Measurements from ENCODE around the gene SPIRE1. TPM values are rescaled to one million over a fixed set of nuclear protein-coding genes. Genes with fewer than 3 reads are reported as not detected.

SPIRE1 gene
- total RNA-seq, 1 donor from 2014 or later, result 42.4 TPM

DNA sequence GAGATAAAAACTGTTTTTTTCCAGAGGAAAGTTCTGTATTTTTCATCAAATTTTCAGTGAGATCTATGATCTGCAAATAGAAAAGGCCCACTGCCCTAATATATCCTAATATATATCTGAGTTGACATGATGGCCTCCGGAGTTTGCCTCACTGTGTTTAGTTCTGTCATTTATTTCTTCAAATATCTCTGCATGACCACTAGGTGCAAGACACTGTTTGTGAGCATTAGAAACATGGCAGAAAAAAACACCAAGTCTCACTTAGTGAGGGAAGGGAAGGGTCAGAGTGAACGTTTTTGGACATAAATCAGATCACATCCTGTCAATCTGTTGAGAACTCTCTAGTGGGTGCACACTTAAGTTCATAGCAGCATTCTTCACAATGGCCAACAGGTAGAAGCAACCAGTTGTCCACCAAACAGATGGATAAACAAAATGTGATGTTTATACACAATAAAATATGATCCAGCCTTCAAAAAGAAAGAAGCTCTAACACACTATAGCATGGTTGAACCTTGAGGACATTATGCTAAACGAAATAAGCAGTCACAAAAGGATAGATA, 53.4 kb downstream of the SPIRE1 start:
- Histone ChIP-seq H3K9me3 (replicated peaks) (no peaks in the 10 kb centered on the region), H3K4me3 (no peak overlapping the region), H3K27me3 (ENCODE audit: low read depth) (no peaks in the 10 kb centered on the region), H3K36me3 (no peaks in the 10 kb centered on the region), H3K4me1 (peaks cover 55% of the 10 kb centered on the region), H3K27ac (replicated peaks) (no peak overlapping the region)
- DNase-seq, result no peak
- intact Hi-C loops (cut with micrococcal nuclease), result no loop called here
- TF ChIP-seq, protein P1, sequence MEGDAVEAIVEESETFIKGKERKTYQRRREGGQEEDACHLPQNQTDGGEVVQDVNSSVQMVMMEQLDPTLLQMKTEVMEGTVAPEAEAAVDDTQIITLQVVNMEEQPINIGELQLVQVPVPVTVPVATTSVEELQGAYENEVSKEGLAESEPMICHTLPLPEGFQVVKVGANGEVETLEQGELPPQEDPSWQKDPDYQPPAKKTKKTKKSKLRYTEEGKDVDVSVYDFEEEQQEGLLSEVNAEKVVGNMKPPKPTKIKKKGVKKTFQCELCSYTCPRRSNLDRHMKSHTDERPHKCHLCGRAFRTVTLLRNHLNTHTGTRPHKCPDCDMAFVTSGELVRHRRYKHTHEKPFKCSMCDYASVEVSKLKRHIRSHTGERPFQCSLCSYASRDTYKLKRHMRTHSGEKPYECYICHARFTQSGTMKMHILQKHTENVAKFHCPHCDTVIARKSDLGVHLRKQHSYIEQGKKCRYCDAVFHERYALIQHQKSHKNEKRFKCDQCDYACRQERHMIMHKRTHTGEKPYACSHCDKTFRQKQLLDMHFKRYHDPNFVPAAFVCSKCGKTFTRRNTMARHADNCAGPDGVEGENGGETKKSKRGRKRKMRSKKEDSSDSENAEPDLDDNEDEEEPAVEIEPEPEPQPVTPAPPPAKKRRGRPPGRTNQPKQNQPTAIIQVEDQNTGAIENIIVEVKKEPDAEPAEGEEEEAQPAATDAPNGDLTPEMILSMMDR (IDR thresholded peaks at IDR 0.05; ENCODE audit: borderline replicate concordance), result no peak

DNA sequence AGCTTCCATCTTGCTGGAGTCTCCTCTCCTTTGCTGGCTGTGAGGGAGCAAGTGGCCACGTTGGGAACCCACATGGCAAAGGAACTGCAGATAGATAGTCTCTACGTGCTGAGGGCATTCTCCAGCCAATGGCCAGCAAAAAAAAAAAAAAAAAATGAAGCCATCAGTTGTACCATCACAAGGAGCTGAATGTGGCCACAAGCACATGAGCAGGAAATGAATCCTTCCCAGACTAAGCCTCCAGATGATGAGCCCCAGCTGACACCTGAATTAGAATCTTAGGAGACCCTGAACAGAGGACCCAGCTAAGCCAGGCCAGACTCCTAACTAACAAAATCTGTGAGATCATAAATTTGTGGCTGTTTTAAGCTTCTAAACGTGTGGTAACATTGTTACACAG, 57.9 kb downstream of the SPIRE1 start:
- H3K27ac ChIP-seq (replicated peaks), result no peak overlapping the region
- TF ChIP-seq, protein P1 (IDR thresholded peaks at IDR 0.05; ENCODE audit: borderline replicate concordance), result no peak
- H3K4me3 ChIP-seq, result no peak overlapping the region
- peaks cover 60% of the 10 kb centered on the region for H3K4me1 ChIP-seq
- DNase-seq, result no peak
- H3K27me3 ChIP-seq (ENCODE audit: low read depth), result no peaks in the 10 kb centered on the region
- H3K36me3 ChIP-seq, result no peaks in the 10 kb centered on the region
- H3K9me3 ChIP-seq (replicated peaks), result no peaks in the 10 kb centered on the region
- intact Hi-C loops (cut with micrococcal nuclease), result no loop called here

DNA sequence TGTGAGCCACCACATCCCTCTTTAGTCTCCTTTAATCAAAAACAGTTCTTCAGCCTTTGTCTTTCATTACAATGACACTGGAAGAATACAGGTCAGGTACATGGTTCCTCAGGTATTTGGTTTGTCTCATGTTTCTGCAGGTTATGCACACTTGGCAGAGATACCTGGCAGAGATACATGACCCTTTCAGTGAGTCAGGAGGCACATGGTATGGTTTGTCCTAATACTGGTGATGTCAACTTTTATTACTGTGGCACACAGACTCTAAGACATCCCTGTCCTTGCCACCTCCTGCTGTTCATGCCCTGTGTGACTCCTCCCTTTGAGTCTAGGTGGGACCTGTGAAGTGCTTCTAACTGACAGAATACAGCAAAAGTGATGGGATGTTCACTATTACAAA, 58.4 kb downstream of the SPIRE1 start:
- no peaks in the 10 kb centered on the region for H3K9me3 ChIP-seq (replicated peaks)
- H3K36me3 ChIP-seq, result no peaks in the 10 kb centered on the region
- H3K27me3 ChIP-seq (ENCODE audit: low read depth), result no peaks in the 10 kb centered on the region
- intact Hi-C loops (cut with micrococcal nuclease), result no loop called here
- H3K4me1 ChIP-seq, result peaks cover 63% of the 10 kb centered on the region
- no peak overlapping the region for H3K27ac ChIP-seq (replicated peaks)
- H3K4me3 ChIP-seq, result no peak overlapping the region
- no peak for DNase-seq
- TF ChIP-seq, protein P1 (IDR thresholded peaks at IDR 0.05; ENCODE audit: borderline replicate concordance), result no peak

DNA sequence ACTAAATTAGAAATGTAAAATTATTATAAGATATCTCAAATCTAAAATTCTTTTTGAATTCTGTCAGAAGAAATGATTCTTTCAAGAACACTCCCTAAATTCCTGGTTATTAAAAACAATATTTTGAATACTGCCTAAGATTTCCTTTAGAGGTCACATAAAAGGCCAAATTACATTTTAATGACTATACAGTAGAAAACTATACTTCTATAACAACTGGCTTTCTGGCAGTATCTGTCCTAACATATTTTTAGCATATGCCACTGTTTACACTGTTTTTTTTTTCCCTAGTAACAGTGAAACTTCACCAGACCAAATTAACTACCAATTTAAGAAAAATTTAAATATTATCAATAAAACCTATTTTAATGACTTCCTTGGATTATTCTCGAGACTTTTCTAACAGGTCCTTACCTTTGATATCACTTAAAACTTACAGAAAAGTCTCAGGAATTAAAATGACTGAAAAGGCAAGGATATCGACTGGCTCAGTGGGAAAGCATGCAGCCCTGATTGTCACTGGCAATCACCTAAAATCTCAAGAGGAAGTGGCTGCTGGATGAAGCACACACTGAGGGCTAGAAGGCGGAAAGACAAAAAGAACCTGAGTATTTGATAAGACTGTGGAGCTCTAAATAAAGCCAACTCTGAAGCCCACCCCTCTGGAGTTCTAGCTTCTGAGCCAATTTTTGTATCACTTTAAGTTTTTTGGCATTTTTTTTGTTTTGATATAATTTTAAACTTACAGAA, 59.6 kb downstream of the SPIRE1 start:
- Histone ChIP-seq H3K36me3 (no peaks in the 10 kb centered on the region), H3K4me1 (peaks cover 63% of the 10 kb centered on the region), H3K4me3 (no peak overlapping the region), H3K9me3 (replicated peaks) (no peaks in the 10 kb centered on the region), H3K27ac (replicated peaks) (peak overlapping the region; percentile 77), H3K27me3 (ENCODE audit: low read depth) (no peaks in the 10 kb centered on the region)
- intact Hi-C loops (cut with micrococcal nuclease), result no loop called here
- TF ChIP-seq, protein P1 (IDR thresholded peaks at IDR 0.05; ENCODE audit: borderline replicate concordance), result no peak
- DNase-seq, result no peak

DNA sequence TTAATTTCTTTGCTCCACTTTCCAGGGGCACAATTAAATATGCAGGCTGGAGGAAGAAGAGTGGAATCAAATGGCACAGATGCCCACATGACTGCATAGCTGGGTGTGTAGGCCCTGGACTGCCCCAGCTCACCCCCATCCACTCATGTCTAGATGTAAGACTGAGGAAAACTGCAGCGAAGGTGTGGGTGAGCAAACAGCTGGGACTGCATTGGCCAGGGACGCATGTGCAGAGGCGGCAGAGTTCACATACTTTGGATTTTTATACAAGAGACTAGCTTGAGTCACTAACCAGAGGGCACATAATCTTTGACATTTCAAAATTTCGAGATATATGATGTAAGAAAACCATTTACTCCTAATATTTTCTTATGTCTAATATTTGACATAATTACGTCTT, 60.1 kb downstream of the SPIRE1 start:
- peak overlapping the region; percentile 23 for H3K4me3 ChIP-seq
- no peaks in the 10 kb centered on the region for H3K27me3 ChIP-seq (ENCODE audit: low read depth)
- H3K9me3 ChIP-seq (replicated peaks), result no peaks in the 10 kb centered on the region
- H3K4me1 ChIP-seq, result peaks cover 60% of the 10 kb centered on the region
- TF ChIP-seq, protein P1 (IDR thresholded peaks at IDR 0.05; ENCODE audit: borderline replicate concordance), result no peak
- intact Hi-C loops (cut with micrococcal nuclease), result no loop called here
- DNase-seq, result peak; percentile 29
- no peaks in the 10 kb centered on the region for H3K36me3 ChIP-seq
- peak overlapping the region; percentile 77 for H3K27ac ChIP-seq (replicated peaks)
